Esophagus squamous epithelium (tissue), 5 donors: ENCODE measurements around the gene PPP1R27. TPM values are rescaled to one million over a fixed set of nuclear protein-coding genes. Genes with fewer than 3 reads are reported as not detected.
A peak's percentile ranks its signal among the peaks of the same experiment; 100 is the strongest.

Experiments used
- DNase-seq: peaks from one replicate; lab custom pipeline; 2025; lab: John Stamatoyannopoulos, UW
- H3K27ac ChIP-seq, 4 donors: fragments of 200-600 bp; sonication (generic); one replicate each; pipeline ENCODE4 v1.5.1; 2016 to 2019; ENCODE audit warnings: mild to moderate bottlenecking in 1 of 4
- H3K27me3 ChIP-seq, 4 donors: fragments of 200-600 bp; sonication (generic); 1 replicate in 3 of 4; 2 replicates in 1 of 4; pipeline versions ENCODE4 v1.5.1 to v1.6.0; 2017 to 2021; ENCODE audit warnings: antibody characterized with exemption in 1 of 4
- H3K36me3 ChIP-seq, 3 donors: fragments of 200-600 bp; sonication (generic); one replicate each; pipeline ENCODE4 v1.5.1; 2016 to 2019
- H3K4me1 ChIP-seq, 3 donors: fragments of 200-600 bp; sonication (generic); one replicate each; pipeline ENCODE4 v1.5.1; 2017 to 2019
- H3K4me3 ChIP-seq, 4 donors: fragments of 200-600 bp; sonication (generic); 1 replicate in 3 of 4; 2 replicates in 1 of 4; pipeline ENCODE4 v1.5.1; 2016 to 2019; ENCODE audit warnings: mild to moderate bottlenecking in 2 of 4, moderate library complexity in 1 of 4
- H3K9me3 ChIP-seq, 3 donors: fragments of 200-600 bp; sonication (generic); one replicate each; pipeline ENCODE4 v1.5.1; 2016 to 2019
- CTCF ChIP-seq, 6 experiments: fragments of 450-650 bp in 4 of 6; fragments of 200-600 bp in 2 of 6; sonication (generic) in 2 of 6; IDR thresholded peaks; one replicate each; pipeline ENCODE4 v1.5.1; 2016 to 2019; ENCODE audit warnings: antibody characterized with exemption in 6 of 6, mild to moderate bottlenecking in 4 of 6, moderate library complexity in 4 of 6
- POLR2A ChIP-seq, 4 donors: fragments of 450-650 bp; IDR thresholded peaks; one replicate each; pipeline ENCODE4 v1.6.1; 2017; ENCODE audit warnings: antibody characterized with exemption in 4 of 4, mild to moderate bottlenecking in 4 of 4, moderate library complexity in 3 of 4
- WGBS, 2 donors: methylation state at CpG; one replicate each; pipeline ENCODE4 v1.1.5; 2018; 5-methylcytosine and 5-hydroxymethylcytosine counted together
- intact Hi-C: fragments of 100-400 bp; cut with DNase I; formaldehyde crosslinking; loops from one replicate; pipeline ENCODE4 v1.15.0; 2022
- total RNA-seq, 4 donors: library from RNA; depleted of rRNA; stranded (reverse); fragments of >200 nt; gene quantifications; one replicate each; pipeline ENCODE4 v1.1.0, GENCODE V29; 2016
- donor health status: DM: yes; HTN: yes; CAD: no.

PPP1R27 gene
- total RNA-seq, 4 donors from 2014 or later: not detected

DNA sequence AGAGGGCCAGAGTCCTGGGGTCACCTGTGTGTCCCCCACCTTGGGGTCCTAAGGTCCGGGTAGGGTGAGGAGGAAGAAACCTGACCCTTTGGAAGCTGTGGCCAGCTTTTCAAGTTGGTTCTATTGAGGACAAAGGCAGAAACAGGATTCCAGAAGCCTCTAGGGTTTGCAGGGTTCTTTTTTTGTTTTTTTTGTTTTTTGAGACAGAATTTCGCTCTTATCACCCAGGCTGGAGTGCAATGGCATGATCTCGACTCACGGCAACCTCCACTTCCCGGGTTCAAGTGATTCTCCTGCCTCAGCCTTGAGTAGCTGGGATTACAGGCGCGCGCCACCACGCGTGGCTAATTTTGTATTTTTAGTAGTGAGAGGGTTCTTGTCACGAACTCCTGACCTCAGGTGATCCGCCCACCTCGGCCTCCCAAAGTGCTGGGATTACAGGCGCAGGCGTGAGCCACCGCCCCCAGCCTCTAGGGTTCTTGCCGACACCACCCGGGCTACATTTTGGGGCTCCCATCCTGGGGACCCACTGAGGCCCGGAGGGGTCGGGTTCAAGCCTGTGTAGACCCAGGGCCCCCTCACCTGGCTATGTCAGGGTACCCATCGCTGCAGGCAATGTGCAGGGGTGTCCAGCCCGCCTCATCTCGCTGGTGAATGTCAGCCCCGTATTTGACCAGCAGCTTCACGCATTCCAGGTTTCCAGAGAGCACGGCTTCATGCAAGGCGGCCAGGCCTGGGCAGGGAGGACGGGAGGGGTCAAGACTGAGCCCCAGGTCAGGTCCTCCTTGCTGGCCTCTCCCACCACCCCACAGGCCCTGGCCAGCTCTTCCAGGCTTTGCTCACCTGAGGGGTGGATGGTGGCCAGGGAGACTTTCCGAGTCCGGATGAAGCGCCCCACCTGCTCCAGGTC, 674 bp downstream of the PPP1R27 start:
- DNase-seq: no peak
- Histone ChIP-seq H3K9me3 (no peaks in the 10 kb centered on the region), H3K36me3 (no peaks in the 10 kb centered on the region), H3K27me3 (no peaks in the 10 kb centered on the region), H3K4me1 (peaks cover 29 to 61% (median 29%) of the 10 kb centered on the region in 3 donors), H3K4me3 (peak overlapping the region; percentile 47 to 95 (median 70)), H3K27ac (peak overlapping the region; percentile 88 to 95 (median 90))
- WGBS, 2 donors: 70 to 85% methylated on average over 20 to 21 of the region's 31 CpGs
- intact Hi-C loops: no loop called here
- TF ChIP-seq CTCF (IDR thresholded peaks at IDR 0.05) (no peak), POLR2A (IDR thresholded peaks at IDR 0.05) (no peak)

DNA sequence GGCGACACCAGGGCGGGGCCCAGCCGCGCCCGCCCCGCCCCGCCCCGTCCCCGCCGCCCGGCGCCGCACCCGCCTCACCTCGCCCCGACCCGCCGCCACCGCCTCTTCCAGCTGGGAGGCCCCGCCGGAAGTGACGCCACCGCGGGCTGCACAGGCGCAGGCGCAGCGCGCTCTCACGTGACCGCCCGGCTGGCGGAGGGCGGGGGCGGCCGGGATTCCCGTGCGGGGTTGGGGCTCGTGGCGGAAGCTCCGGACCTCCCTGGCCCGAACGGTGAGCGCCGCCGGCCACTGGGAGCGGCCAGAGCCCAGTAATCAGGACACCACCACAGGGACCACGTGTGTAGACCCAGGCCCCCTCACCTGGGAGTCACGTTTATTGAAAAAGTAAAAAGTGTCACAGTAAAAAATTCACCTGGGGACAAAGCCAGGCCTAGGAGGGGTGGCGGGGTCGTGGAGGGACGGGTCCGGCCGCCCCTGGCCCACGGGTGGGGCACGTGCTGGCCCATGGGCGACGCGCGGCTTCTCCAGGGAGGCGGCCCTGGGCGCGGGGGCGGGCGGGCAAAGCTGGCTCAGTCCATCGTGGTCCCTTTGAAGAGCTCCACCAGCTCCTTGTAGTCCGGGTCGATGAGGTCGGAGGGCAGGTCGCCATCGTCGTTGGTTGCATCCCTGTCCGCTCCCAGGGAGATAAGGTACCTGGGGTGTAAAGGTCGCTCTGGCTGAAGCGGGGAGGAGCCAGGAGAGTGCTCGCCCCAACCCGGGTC, 1.5 kb downstream of the PPP1R27 start, which contains the start of gene MCRIP1:
Gene MCRIP1 (minus strand): TSS at position 132 of the 761 bp plus-strand sequence. CDS start 8,785 bp downstream, outside the sequence.
- H3K4me3 ChIP-seq: peak within 1 kb of the TSS; percentile 47 to 95 (median 76)
- H3K27me3 ChIP-seq: no peaks in the 10 kb centered on the region
- peak; percentile 67 for DNase-seq
- H3K4me1 ChIP-seq: peaks cover 32 to 61% (median 34%) of the 10 kb centered on the region in 3 donors
- H3K27ac ChIP-seq: peak within 1 kb of the TSS; percentile 88 to 95 (median 90)
- H3K36me3 ChIP-seq: no peaks in the 10 kb centered on the region
- H3K9me3 ChIP-seq: no peaks in the 10 kb centered on the region
- WGBS, 2 donors: 0 to 3% methylated on average over 4 to 17 of the region's 76 CpGs
- intact Hi-C loops: no loop called here
- TF ChIP-seq POLR2A (IDR thresholded peaks at IDR 0.05): peak in 3 of 4 donors; percentile 87 to 98 (median 96)
- no peak for TF ChIP-seq CTCF (IDR thresholded peaks at IDR 0.05)

DNA sequence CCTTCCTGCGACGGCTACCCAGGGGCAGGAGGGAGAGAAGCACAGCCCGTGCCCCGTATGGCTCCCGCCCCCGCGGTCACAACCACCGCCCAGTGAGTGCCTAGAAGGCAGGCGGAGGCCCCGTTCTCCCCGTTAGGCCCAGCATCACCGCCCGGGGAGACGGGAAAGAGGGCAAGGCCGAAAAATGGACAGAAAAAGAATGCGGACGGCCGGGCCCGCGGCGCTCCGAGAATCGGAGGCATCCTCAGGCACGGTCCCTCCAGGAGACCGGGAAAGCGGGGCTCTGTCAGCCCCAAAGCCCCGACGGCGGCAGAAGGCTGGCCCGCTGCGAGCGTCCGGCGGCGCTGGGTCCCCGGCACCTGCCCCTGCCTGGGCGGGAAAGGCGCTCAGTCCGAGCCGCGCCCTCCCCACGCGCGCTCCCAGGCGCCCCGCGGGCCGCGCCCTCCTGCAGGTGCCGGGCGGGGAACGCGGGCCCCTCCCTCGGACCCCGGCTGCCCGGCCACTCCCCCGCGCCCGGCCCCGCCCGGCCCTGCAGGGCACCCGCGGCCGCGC, 2.2 kb downstream of the PPP1R27 start:
- peaks cover 32 to 68% (median 34%) of the 10 kb centered on the region in 3 donors for H3K4me1 ChIP-seq

DNA sequence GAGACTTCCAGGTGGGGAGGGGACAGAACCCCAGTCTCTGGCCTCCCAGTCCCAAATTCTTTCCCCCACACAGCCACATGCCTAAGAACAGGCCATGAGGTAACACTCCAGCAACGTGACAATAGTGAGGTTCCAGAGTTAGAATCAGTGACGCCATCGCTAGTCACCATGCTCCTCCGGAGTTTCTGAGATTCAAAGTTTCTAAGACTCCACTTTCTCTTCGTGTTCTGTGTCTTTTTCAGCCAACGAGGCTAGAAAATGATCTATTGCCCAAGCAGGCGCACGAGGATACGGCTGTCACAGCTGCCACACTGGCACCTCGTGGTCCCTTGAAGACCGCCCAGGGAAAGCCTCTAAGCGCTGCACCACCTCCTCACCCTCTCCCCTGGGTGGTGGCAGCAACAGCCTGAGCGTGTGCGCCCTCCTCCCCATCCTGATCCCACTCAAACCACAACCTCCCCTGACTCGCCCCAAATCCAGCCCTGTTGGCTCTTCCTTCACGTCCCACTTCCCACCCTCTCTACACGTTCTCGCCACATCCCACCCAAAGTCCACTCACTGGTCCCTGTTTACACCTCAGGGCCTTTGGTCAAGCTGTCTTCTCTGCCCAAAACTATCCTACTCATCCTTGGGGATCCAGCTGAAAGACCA, 2.8 kb downstream of the PPP1R27 start:
- intact Hi-C loops: no loop called here
- no peaks in the 10 kb centered on the region for H3K36me3 ChIP-seq
- 13 to 15% methylated on average over 17 to 18 of the region's 18 CpGs for WGBS, 2 donors
- H3K9me3 ChIP-seq: no peaks in the 10 kb centered on the region
- DNase-seq: no peak
- no peaks in the 10 kb centered on the region for H3K27me3 ChIP-seq
- TF ChIP-seq POLR2A (IDR thresholded peaks at IDR 0.05) (no peak), CTCF (IDR thresholded peaks at IDR 0.05) (no peak)
- H3K4me1 ChIP-seq: peaks cover 32 to 68% (median 34%) of the 10 kb centered on the region in 3 donors
- peak overlapping the region; percentile 88 to 95 (median 90) for H3K27ac ChIP-seq
- peak overlapping the region; percentile 45 to 95 (median 76) for H3K4me3 ChIP-seq

More for the DNA sequence above, 2.2 kb downstream of the PPP1R27 start:
- Histone ChIP-seq H3K27me3 (no peaks in the 10 kb centered on the region), H3K9me3 (no peaks in the 10 kb centered on the region), H3K4me3 (peak overlapping the region; percentile 45 to 95 (median 76)), H3K27ac (peak overlapping the region; percentile 88 to 95 (median 90)), H3K36me3 (no peaks in the 10 kb centered on the region)
- TF ChIP-seq POLR2A (IDR thresholded peaks at IDR 0.05): peak in 1 of 4 donors; percentile 44
- no peak for TF ChIP-seq CTCF (IDR thresholded peaks at IDR 0.05)
- no peak for DNase-seq
- 2% methylated on average over 9 to 11 of the region's 65 CpGs for WGBS, 2 donors
- intact Hi-C loops: no loop called here
